GM19468 (cell line): Measurements from ENCODE around the gene MYO1E.
"Not testable (repeated sequence)": the region's sequence is repeated elsewhere in the genome, so short reads cannot be mapped to it uniquely, and the experiment has no call there.

Experiments
- ATAC-seq: cut with Tn5 transposase; IDR thresholded peaks from one replicate; pipeline ENCODE4 v1.9.1; 2021; ENCODE audit warnings: mild to moderate bottlenecking, moderate library complexity, moderate number of reproducible peaks; ENCODE audit not compliant: unreplicated experiment; ENCODE audit errors: extremely low read depth

Gene MYO1E

GRCh38 chr15:59298225-59298853 is 74.3 kb downstream of the MYO1E start:
- peak; percentile 79 for ATAC-seq

- ATAC-seq = no peak
Observed at GRCh38 chr15:59296181-59296617, 76.5 kb downstream of the MYO1E start.

- no peak for ATAC-seq
Observed at GRCh38 chr15:59295261-59296001, 77.2 kb downstream of the MYO1E start.

- ATAC-seq = no peak
Observed at GRCh38 chr15:59294574-59295260, 78.0 kb downstream of the MYO1E start.

- ATAC-seq = no peak
Observed at GRCh38 chr15:59292442-59293151, 80.1 kb downstream of the MYO1E start.

- no peak for ATAC-seq
Observed at GRCh38 chr15:59291213-59291549, 81.5 kb downstream of the MYO1E start.

GRCh38 chr15:59290295-59291212 is 82.1 kb downstream of the MYO1E start:
- no peak for ATAC-seq

- no peak for ATAC-seq
Observed at GRCh38 chr15:59289574-59289973, 83.1 kb downstream of the MYO1E start.

GRCh38 chr15:59283717-59284391 is 88.8 kb downstream of the MYO1E start:
- ATAC-seq = no peak

- no peak for ATAC-seq
Observed at GRCh38 chr15:59282515-59283337, 89.9 kb downstream of the MYO1E start.

- ATAC-seq = no peak
Observed at GRCh38 chr15:59281699-59282098, 91.0 kb downstream of the MYO1E start.

GRCh38 chr15:59280855-59281254 is 91.8 kb downstream of the MYO1E start:
- ATAC-seq = no peak

- not testable (repeated sequence) for ATAC-seq
Observed at GRCh38 chr15:59280292-59280691, 92.4 kb downstream of the MYO1E start.

- no peak for ATAC-seq
Observed at GRCh38 chr15:59279023-59279422, 93.6 kb downstream of the MYO1E start.

- no peak for ATAC-seq
Observed at GRCh38 chr15:59278120-59278519, 94.6 kb downstream of the MYO1E start.

- no peak for ATAC-seq
Observed at GRCh38 chr15:59276225-59277178, 96.2 kb downstream of the MYO1E start.
